ENCODE results near the gene RELCH. TPM values are rescaled to one million over a fixed set of nuclear protein-coding genes. Genes with fewer than 3 reads are reported as not detected.

RELCH gene
- total and polyA plus RNA-seq, 7 donors = 3.5 to 13.4 (median 9.8) TPM

DNA sequence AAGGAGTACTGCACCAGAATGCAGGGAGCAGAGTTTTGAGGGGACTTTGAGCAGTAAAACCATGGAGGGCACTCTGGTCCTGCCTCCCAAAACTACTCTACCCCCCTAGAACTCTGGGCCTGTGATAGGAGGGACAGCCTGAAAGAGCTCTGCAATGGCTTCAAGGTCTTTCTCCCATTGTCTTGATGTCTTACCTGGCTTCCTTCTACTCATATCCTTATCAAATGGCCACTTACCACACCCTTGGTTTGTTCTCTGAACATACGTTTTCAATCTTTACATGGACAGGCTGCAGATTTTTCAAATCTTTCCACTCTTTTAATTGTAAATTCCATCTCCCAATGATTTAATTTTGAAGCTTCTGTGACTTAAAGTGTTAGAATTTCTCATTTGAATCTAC, 27.7 kb downstream of the RELCH start:
- Histone ChIP-seq H3K4me3 (no peak overlapping the region), H3K4me1 (peaks cover 5% of the 10 kb centered on the region), H3K9me3 (no peaks in the 10 kb centered on the region), H3K27me3 (ENCODE audit: insufficient read depth in 3 of 3, low read length in 2 of 3) (no peaks in the 10 kb centered on the region), H3K27ac (no peak overlapping the region), H3K36me3 (ENCODE audit: insufficient read depth in 1 of 2, low read depth in 1 of 2) (peaks cover 0 to 24% of the 10 kb centered on the region in 2 donors)
- intact Hi-C loops (cut with DNase I) = no loop called here
- no peak for TF ChIP-seq CTCF (IDR thresholded peaks at IDR 0.05)
- no peak for DNase-seq
- ATAC-seq = no peak
- 86 to 96% (median 94%) methylated on average over 1 of the region's 1 CpG for WGBS, 3 donors

DNA sequence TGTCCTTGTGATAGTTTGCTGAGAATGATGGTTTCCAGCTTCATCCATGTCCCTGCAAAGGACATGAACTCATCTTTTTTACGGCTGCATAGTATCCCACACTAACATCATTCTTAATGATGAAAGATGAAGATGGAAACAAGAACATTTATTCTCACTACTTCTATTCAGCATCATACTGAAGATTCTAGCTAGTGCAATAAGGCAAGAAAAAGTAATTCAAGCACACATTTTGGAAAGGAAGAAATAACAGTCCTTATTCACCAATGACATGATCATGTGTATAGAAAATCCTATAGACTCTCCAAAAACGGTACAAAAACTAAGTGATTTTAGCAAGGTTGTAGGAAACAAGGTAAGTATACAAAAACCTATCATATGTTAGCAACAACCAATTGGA, 37.2 kb downstream of the RELCH start:
- Histone ChIP-seq H3K4me3 (no peak overlapping the region), H3K9me3 (peaks cover 4% of the 10 kb centered on the region), H3K36me3 (ENCODE audit: insufficient read depth in 1 of 2, low read depth in 1 of 2) (peaks cover 2 to 65% of the 10 kb centered on the region in 2 donors), H3K27ac (no peak overlapping the region), H3K4me1 (no peaks in the 10 kb centered on the region), H3K27me3 (ENCODE audit: insufficient read depth in 3 of 3, low read length in 2 of 3) (no peaks in the 10 kb centered on the region)
- DNase-seq (no peak), ATAC-seq (no peak)
- TF ChIP-seq CTCF (IDR thresholded peaks at IDR 0.05) = no peak
- intact Hi-C loops (cut with DNase I) = no loop called here
- WGBS, 3 donors = 98 to 99% (median 98%) methylated on average over 2 of the region's 2 CpGs

- TF ChIP-seq CTCF (IDR thresholded peaks at IDR 0.05) = no peak
- DNase-seq (no peak), ATAC-seq (no peak)
- WGBS, 3 donors = 94 to 96% (median 95%) methylated on average over 3 of the region's 3 CpGs
- no peaks in the 10 kb centered on the region for H3K27me3 ChIP-seq (ENCODE audit: insufficient read depth in 3 of 3, low read length in 2 of 3)
- H3K4me1 ChIP-seq = no peaks in the 10 kb centered on the region
- H3K27ac ChIP-seq = no peak overlapping the region
- H3K36me3 ChIP-seq (ENCODE audit: insufficient read depth in 1 of 2, low read depth in 1 of 2) = peaks cover 4 to 80% of the 10 kb centered on the region in 2 donors
- intact Hi-C loops (cut with DNase I) = no loop called here
- peaks cover 4% of the 10 kb centered on the region for H3K9me3 ChIP-seq
- no peak overlapping the region for H3K4me3 ChIP-seq
Measured at GRCh38 chr18:62226047-62226446, 39.0 kb downstream of the RELCH start.

DNA sequence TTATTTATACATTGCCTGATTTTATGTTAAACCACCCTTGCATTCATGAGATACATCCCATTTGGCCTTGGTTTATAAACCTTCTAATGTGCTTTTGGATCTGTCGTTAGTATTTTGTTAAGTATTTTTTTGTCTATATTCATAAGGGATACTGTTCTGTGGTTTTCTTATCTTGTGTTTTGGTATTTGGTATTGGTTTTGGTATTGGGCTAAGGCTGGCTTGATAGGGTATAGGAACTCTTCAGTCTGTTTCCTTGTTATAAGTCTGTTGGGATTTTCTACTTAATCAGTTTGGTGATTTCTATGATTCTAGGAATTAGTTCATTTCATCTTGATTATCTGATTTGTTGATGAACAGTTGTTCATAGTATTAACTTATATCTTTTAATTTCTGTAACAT, 49.2 kb downstream of the RELCH start:
- Histone ChIP-seq H3K4me1 (no peaks in the 10 kb centered on the region), H3K9me3 (no peaks in the 10 kb centered on the region), H3K27ac (no peak overlapping the region), H3K36me3 (ENCODE audit: insufficient read depth in 1 of 2, low read depth in 1 of 2) (peaks cover 4 to 45% of the 10 kb centered on the region in 2 donors), H3K27me3 (ENCODE audit: insufficient read depth in 3 of 3, low read length in 2 of 3) (no peaks in the 10 kb centered on the region), H3K4me3 (no peak overlapping the region)
- WGBS, 3 donors = 94 to 99% (median 97%) methylated on average over 1 of the region's 1 CpG
- intact Hi-C loops (cut with DNase I) = no loop called here
- DNase-seq = no peak
- no peak for ATAC-seq
- no peak for TF ChIP-seq CTCF (IDR thresholded peaks at IDR 0.05)

DNA sequence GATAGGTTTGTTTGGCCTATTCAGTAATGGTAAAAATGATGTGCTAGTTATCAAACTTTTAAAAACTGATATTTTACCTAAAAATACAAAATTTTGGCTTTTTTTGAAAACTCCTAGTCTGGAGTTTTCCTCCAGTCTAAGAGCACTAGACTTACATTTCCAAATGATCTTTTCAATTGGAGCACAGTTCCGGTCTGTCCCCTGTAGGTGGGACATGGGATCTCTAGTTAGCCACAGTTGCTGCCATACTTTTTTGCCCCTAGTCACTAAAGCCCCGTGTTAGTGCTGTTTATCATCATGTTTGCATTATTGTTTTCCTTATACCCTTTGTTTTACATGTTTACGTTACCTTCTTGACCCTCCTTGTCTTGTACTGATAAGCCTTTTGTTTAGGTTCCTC, 52.4 kb downstream of the RELCH start:
- Histone ChIP-seq H3K4me1 (no peaks in the 10 kb centered on the region), H3K9me3 (no peaks in the 10 kb centered on the region), H3K4me3 (no peak overlapping the region), H3K27ac (no peak overlapping the region), H3K36me3 (ENCODE audit: insufficient read depth in 1 of 2, low read depth in 1 of 2) (peaks cover 0 to 15% of the 10 kb centered on the region in 2 donors), H3K27me3 (ENCODE audit: insufficient read depth in 3 of 3, low read length in 2 of 3) (no peaks in the 10 kb centered on the region)
- no peak for TF ChIP-seq CTCF (IDR thresholded peaks at IDR 0.05)
- DNase-seq = no peak
- intact Hi-C loops (cut with DNase I) = no loop called here
- 90 to 95% (median 91%) methylated on average over 3 of the region's 3 CpGs for WGBS, 3 donors
- no peak for ATAC-seq

Data from psoas muscle (tissue), 8 donors.